Brain microvascular endothelial cell (primary cell): ENCODE measurements around the gene WNT6.

ENCODE experiments used
- DNase-seq: peaks from one replicate; pipeline ENCODE4 v3.0.0-alpha.2; 2020
- H3K27ac ChIP-seq: fragments of 250-450 bp; sonication (Bioruptor Pico); 2 replicates; pipeline ENCODE4 v1.5.1; 2020; ENCODE audit warnings: mild to moderate bottlenecking, moderate library complexity
- H3K27me3 ChIP-seq: fragments of 250-450 bp; sonication (Bioruptor Pico); replicated peaks from 2 replicates; pipeline ENCODE4 v1.5.1; 2020; ENCODE audit warnings: mild to moderate bottlenecking
- H3K36me3 ChIP-seq: fragments of 250-450 bp; sonication (Bioruptor Pico); replicated peaks from 2 replicates; pipeline ENCODE4 v1.5.1; 2020; ENCODE audit warnings: mild to moderate bottlenecking
- H3K4me3 ChIP-seq: 2 replicates; pipeline ENCODE4 v1.5.1; 2011; ENCODE audit warnings: low read depth, mild to moderate bottlenecking, control low read depth, low read length, moderate library complexity
- in situ Hi-C: cut with HindIII; loops from 2 replicates; pipeline ENCODE4 v1.10.0; 2017; ENCODE audit warnings: low sequenced_read_pairs, low pct_ligation_motif_present
- TF ChIP-seq, protein P1 (sequence below): IDR thresholded peaks from 2 replicates; pipeline ENCODE4 v1.5.1; 2011; ENCODE audit warnings: low read depth, mild to moderate bottlenecking, moderate library complexity, low read length, control low read depth, inconsistent platforms; ENCODE audit errors: missing control alignments

WNT6 gene

DNA sequence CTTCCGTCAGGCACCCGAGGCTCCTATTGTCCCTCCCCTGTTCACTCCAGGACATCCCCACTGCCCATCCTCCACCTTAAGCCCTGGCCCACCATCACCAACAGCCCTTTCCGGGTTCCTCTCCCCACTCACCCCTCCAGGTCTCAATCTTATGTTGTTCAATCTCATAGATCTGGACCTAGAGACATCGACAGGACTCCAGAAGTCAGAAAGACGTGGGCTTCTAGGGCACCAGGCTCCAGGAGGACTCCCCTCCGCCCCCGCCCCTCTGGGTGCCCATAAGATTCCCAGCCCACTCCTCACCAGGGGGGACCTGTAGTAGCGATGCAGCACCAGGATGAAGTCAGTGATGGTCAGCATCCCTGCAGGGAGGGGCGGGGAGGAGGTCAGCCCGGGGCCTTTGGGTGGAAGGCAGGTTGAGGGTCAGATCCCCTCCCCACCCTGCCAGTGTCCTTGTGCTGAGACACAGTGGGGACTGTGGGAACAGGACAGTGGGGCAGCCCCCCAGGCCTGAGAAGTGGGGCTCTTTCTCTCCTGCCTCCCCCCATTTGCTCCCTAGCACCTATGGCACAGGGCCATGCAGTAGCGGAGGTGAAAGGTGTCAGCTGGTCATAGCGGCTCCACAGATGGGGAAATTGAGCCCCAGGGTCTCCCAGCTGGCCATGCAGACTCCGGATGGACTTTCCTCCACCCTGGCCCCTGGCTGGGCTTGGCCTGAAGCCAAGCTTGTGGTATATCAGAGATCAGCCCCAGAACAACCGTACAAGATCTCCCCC lies 31.7 kb upstream of the WNT6 start:
- in situ Hi-C loops, result no loop called here
- Histone ChIP-seq H3K36me3 (no peaks in the 10 kb centered on the region), H3K27me3 (peaks cover 24% of the 10 kb centered on the region), H3K4me3 (no peak overlapping the region), H3K27ac (no peak overlapping the region)
- TF ChIP-seq, protein P1, sequence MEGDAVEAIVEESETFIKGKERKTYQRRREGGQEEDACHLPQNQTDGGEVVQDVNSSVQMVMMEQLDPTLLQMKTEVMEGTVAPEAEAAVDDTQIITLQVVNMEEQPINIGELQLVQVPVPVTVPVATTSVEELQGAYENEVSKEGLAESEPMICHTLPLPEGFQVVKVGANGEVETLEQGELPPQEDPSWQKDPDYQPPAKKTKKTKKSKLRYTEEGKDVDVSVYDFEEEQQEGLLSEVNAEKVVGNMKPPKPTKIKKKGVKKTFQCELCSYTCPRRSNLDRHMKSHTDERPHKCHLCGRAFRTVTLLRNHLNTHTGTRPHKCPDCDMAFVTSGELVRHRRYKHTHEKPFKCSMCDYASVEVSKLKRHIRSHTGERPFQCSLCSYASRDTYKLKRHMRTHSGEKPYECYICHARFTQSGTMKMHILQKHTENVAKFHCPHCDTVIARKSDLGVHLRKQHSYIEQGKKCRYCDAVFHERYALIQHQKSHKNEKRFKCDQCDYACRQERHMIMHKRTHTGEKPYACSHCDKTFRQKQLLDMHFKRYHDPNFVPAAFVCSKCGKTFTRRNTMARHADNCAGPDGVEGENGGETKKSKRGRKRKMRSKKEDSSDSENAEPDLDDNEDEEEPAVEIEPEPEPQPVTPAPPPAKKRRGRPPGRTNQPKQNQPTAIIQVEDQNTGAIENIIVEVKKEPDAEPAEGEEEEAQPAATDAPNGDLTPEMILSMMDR, result no peak
- DNase-seq, result no peak

DNA sequence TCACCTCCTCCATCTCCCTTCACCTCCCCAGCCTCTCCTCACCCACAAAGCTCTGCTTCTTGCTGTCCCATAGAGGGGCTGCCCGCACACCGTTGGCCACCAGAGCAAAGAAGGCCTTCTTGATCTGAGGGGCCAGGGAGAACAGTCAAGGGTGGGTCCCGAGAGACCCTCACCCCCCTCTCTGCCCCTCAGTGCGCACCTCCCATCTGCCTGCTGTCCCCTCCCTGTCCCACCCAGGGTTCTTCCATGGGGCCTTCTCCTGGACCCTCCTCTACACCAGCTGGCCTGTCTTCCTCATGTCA lies 31.2 kb upstream of the WNT6 start:
- H3K27me3 ChIP-seq, result peaks cover 29% of the 10 kb centered on the region
- no peak overlapping the region for H3K4me3 ChIP-seq
- in situ Hi-C loops, result no loop called here
- DNase-seq, result no peak
- no peaks in the 10 kb centered on the region for H3K36me3 ChIP-seq
- H3K27ac ChIP-seq, result no peak overlapping the region
- TF ChIP-seq, protein P1, result no peak

GRCh38 chr2:218829868-218830451 lies 29.6 kb upstream of the WNT6 start:
- no peaks in the 10 kb centered on the region for H3K36me3 ChIP-seq
- peaks cover 31% of the 10 kb centered on the region for H3K27me3 ChIP-seq
- no peak overlapping the region for H3K4me3 ChIP-seq
- H3K27ac ChIP-seq, result no peak overlapping the region
- in situ Hi-C loops, result no loop called here
- TF ChIP-seq, protein P1, result no peak
- DNase-seq, result no peak

GRCh38 chr2:218830526-218831306 lies 28.9 kb upstream of the WNT6 start:
- DNase-seq, result no peak
- TF ChIP-seq, protein P1, result no peak
- in situ Hi-C loops, result no loop called here
- no peak overlapping the region for H3K4me3 ChIP-seq
- peaks cover 31% of the 10 kb centered on the region for H3K27me3 ChIP-seq
- no peak overlapping the region for H3K27ac ChIP-seq
- H3K36me3 ChIP-seq, result no peaks in the 10 kb centered on the region

DNA sequence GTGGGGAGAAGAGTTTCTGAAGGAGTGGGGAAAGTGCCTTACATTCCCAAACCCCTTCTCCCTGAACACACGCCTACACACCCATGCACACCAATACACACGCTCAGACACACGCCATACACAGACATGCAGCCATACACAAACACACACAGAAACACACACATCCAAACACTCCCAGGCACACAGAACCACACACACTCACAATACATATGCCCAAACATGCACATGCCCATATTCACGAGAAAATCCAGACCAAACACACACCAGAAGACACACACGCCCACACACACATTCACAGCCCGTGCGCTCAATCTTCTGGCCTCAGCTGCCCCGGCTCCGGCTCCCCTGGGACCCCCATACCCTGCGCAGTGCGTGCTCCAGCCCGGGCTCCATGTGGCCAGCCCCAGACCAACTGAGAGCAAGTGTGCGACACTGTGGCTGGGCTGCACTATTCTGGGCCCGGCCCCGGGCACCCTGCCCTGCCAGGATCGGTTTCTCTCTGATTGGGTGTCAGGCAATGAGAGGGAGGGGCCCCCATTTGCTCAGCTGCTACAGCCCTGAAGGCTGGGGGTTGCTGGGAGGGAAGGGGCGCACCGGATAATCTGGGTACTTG lies 28.1 kb upstream of the WNT6 start, which contains the start of gene PRKAG3:
Gene PRKAG3 (minus strand): TSS at position 426 of the 613 bp plus-strand sequence.
- H3K27ac ChIP-seq, result no peak within 1 kb of the TSS
- in situ Hi-C loops, result no loop called here
- DNase-seq, result no peak
- H3K27me3 ChIP-seq, result peaks cover 31% of the 10 kb centered on the region
- TF ChIP-seq, protein P1, result no peak
- no peak within 1 kb of the TSS for H3K4me3 ChIP-seq
- H3K36me3 ChIP-seq, result no peaks in the 10 kb centered on the region
